Endothelial cell of umbilical vein (primary cell): Measurements from ENCODE around the gene NCOA3. TPM values are rescaled to one million over a fixed set of nuclear protein-coding genes. Genes with fewer than 3 reads are reported as not detected.

Experiments
- BruUV-seq: library from RNA; stranded (reverse); fragments of 400-500 nt; replicated peaks from 2 replicates; lab custom pipeline; 2021; lab: Mats Ljungman, UMichigan
- CTCF ChIA-PET: fragments of 300-600, 350-600 bp; sonication (Branson Sonifier 250); formaldehyde crosslinking; loops from one replicate; lab custom pipeline; 2021; ENCODE audit warnings: antibody characterized with exemption, inconsistent platforms; lab: Charles Lee
- POLR2A ChIA-PET: fragments of 300-600, 350-600 bp; sonication (Branson Sonifier 250); formaldehyde crosslinking; loops from one replicate; lab custom pipeline; 2021; ENCODE audit warnings: antibody characterized with exemption, inconsistent platforms; lab: Charles Lee
- DNase-seq: peaks from one replicate; pipeline ENCODE4 v3.0.0-alpha.2; 2011; ENCODE audit warnings: low read depth, low spot score
- FAIRE-seq: peaks from 2 replicates; lab custom pipeline; 2011; peaks lifted over from hg19 to GRCh38; lab: Jason Lieb, UNC
- H2AFZ ChIP-seq: 2 replicates; pipeline ENCODE4 v1.6.0; 2012; ENCODE audit warnings: low read depth, low read length, control low read depth, inconsistent platforms
- H3K27ac ChIP-seq: 2 replicates; pipeline ENCODE4 v1.5.1; 2011; ENCODE audit warnings: low read depth, mild to moderate bottlenecking, control low read depth, low read length, moderate library complexity; ENCODE audit not compliant: insufficient read depth
- H3K27me3 ChIP-seq, 2 experiments: 2 replicates each; pipeline versions ENCODE4 v1.6.0 to v1.6.1; 2011; ENCODE audit warnings: low read length in 2 of 2, mixed read lengths in 1 of 2; ENCODE audit not compliant: control insufficient read depth in 2 of 2, insufficient read depth in 2 of 2
- H3K36me3 ChIP-seq, 2 experiments: 2 replicates in 1 of 2; 3 replicates in 1 of 2; pipeline ENCODE4 v1.5.1; 2011; ENCODE audit warnings: low read length in 2 of 2, mild to moderate bottlenecking in 1 of 2, moderate library complexity in 1 of 2; ENCODE audit not compliant: control insufficient read depth in 2 of 2, insufficient read depth in 2 of 2; ENCODE audit errors: extremely low read depth in 1 of 2
- H3K4me1 ChIP-seq: 3 replicates; pipeline ENCODE4 v1.5.1; 2011; ENCODE audit warnings: mild to moderate bottlenecking, low read length; ENCODE audit not compliant: control insufficient read depth, insufficient read depth; ENCODE audit errors: extremely low read depth
- H3K4me2 ChIP-seq: 2 replicates; pipeline ENCODE4 v1.6.1; 2011; ENCODE audit warnings: low read length, control low read depth, mixed read lengths; ENCODE audit not compliant: insufficient read depth
- H3K4me3 ChIP-seq, 3 experiments: fragments of 200-600 bp in 1 of 3; sonication (generic), shearing (Covaris generic) in 1 of 3; replicated peaks in 1 of 3; 2 replicates each; pipeline ENCODE4 v1.5.1; 2011 to 2016; ENCODE audit warnings: control low read depth in 3 of 3, low read length in 3 of 3, mild to moderate bottlenecking in 2 of 3, inconsistent platforms in 1 of 3, low read depth in 1 of 3, moderate library complexity in 1 of 3; ENCODE audit not compliant: insufficient read depth in 1 of 3
- H3K79me2 ChIP-seq: 2 replicates; pipeline ENCODE4 v1.6.0; 2012; ENCODE audit warnings: low read length, inconsistent platforms; ENCODE audit not compliant: control insufficient read depth, insufficient read depth
- H3K9ac ChIP-seq: replicated peaks from 2 replicates; pipeline ENCODE3; 2011; ENCODE audit warnings: low read length, control low read depth; ENCODE audit not compliant: insufficient read depth; ENCODE audit errors: extremely low read depth
- H3K9me1 ChIP-seq: replicated peaks from 3 replicates; pipeline ENCODE4 v1.6.0; 2011; ENCODE audit warnings: mild to moderate bottlenecking, low read length; ENCODE audit not compliant: control insufficient read depth, insufficient read depth; ENCODE audit errors: extremely low read depth
- H3K9me3 ChIP-seq: replicated peaks from 2 replicates; pipeline ENCODE4 v1.5.1; 2012; ENCODE audit warnings: low read length, inconsistent platforms; ENCODE audit not compliant: control insufficient read depth, insufficient read depth
- H4K20me1 ChIP-seq: replicated peaks from 2 replicates; pipeline ENCODE3; 2011; ENCODE audit warnings: mild to moderate bottlenecking, low read length; ENCODE audit not compliant: control insufficient read depth, insufficient read depth; ENCODE audit errors: extremely low read depth
- CTCF ChIP-seq, 2 donors: IDR thresholded peaks; 1 replicate in 1 of 2; 2 replicates in 1 of 2; pipeline ENCODE4 v1.5.1; 2011; ENCODE audit warnings: low read length in 2 of 2, mild to moderate bottlenecking in 2 of 2, moderate library complexity in 2 of 2, control low read depth in 1 of 2, inconsistent platforms in 1 of 2, low read depth in 1 of 2; ENCODE audit not compliant: insufficient read depth in 1 of 2; ENCODE audit errors: extremely low read depth in 1 of 2
- EZH2 ChIP-seq: IDR thresholded peaks from 2 replicates; pipeline ENCODE4 v1.6.1; 2012; ENCODE audit warnings: borderline replicate concordance, low read depth, mild to moderate bottlenecking, moderate library complexity, low read length, inconsistent platforms; ENCODE audit not compliant: severe bottlenecking
- FOS ChIP-seq: IDR thresholded peaks from 2 replicates; pipeline ENCODE4 v1.6.1; 2011; ENCODE audit warnings: mild to moderate bottlenecking, low read length, moderate library complexity, borderline replicate concordance; ENCODE audit not compliant: insufficient read depth
- GATA2 ChIP-seq: IDR thresholded peaks from 2 replicates; pipeline ENCODE4 v1.7.0; 2011; ENCODE audit warnings: low read depth, mild to moderate bottlenecking, moderate library complexity, mixed read lengths, low read length; ENCODE audit not compliant: insufficient read length, insufficient read depth
- JUN ChIP-seq: IDR thresholded peaks from 2 replicates; pipeline ENCODE4 v1.6.1; 2011; ENCODE audit warnings: borderline replicate concordance, low read depth; ENCODE audit not compliant: insufficient read length, insufficient read depth
- MAX ChIP-seq: IDR thresholded peaks from 2 replicates; pipeline ENCODE4 v1.6.1; 2011; ENCODE audit not compliant: insufficient read depth, insufficient read length
- MYC ChIP-seq: IDR thresholded peaks from one replicate; pipeline ENCODE4 v1.6.1; 2011; ENCODE audit warnings: mild to moderate bottlenecking, low read depth, low read length
- POLR2A ChIP-seq: IDR thresholded peaks from 2 replicates; pipeline ENCODE4 v1.6.1; 2012; ENCODE audit warnings: low read depth, mild to moderate bottlenecking, control low read depth, low read length
- POLR2AphosphoS5 ChIP-seq: IDR thresholded peaks from 2 replicates; pipeline ENCODE4 v1.6.1; 2012; ENCODE audit warnings: low read depth, mild to moderate bottlenecking, control low read depth, low read length, moderate library complexity; ENCODE audit not compliant: insufficient read depth
- dilution Hi-C: fragments of 300-500 bp; cut with MboI; formaldehyde crosslinking; loops from one replicate; pipeline ENCODE4 v1.15.0; 2019; ENCODE audit warnings: low sequenced_read_pairs; ENCODE audit not compliant: extremely low pct_ligation_motif_present
- intact Hi-C: fragments of 100-400 bp; cut with micrococcal nuclease; formaldehyde crosslinking; loops from one replicate; pipeline ENCODE4 v1.10.0; 2022
- polyA plus RNA-seq, 4 experiments: library from polyadenylated mRNA; depleted of rRNA in 3 of 4; stranded (reverse) in 3 of 4; unstranded in 1 of 4; fragments of >200 nt; gene quantifications; 2 replicates each; pipeline versions ENCODE4 v1.2.1 to v1.2.3, GENCODE V29; 2011 to 2012; ENCODE audit warnings: missing spikeins in 1 of 4
- total RNA-seq: library from RNA; stranded (reverse); gene quantifications from 2 replicates; pipeline ENCODE4 v1.2.3, GENCODE V29; 2021

The NCOA3 gene
- total and polyA plus RNA-seq, 2 donors (not counting 3 experiments of a cell fraction or from before 2014, with no cell fraction given), result 12.0 to 35.6 TPM

- no peaks in the 10 kb centered on the region for H3K36me3 ChIP-seq
- no TSS peak for BruUV-seq
- H3K9ac ChIP-seq, result no peak overlapping the region
- CTCF ChIA-PET, result interaction anchor here (1.1 to 5.4 kb wide), 8 partner anchors 7 to 748 kb away, joined by 3 to 65 read pairs (median 9); no protein-coding TSS in a partner anchor
- intact Hi-C loops (loop anchor here (2.0 to 5.0 kb wide), 4 partner anchors 36 to 296 kb away; no protein-coding TSS in a partner anchor), dilution Hi-C loops (no loop called here)
- no peak for FAIRE-seq
- no peaks in the 10 kb centered on the region for H4K20me1 ChIP-seq
- DNase-seq, result no peak
- no peak overlapping the region for H3K4me3 ChIP-seq
- peaks cover 33% of the 10 kb centered on the region for H3K79me2 ChIP-seq
- no peak overlapping the region for H3K4me2 ChIP-seq
- H3K9me3 ChIP-seq, result no peaks in the 10 kb centered on the region
- H3K9me1 ChIP-seq, result no peaks in the 10 kb centered on the region
- no peaks in the 10 kb centered on the region for H3K27me3 ChIP-seq
- TF ChIP-seq EZH2 (no peak), MAX (no peak), POLR2AphosphoS5 (no peak), JUN (no peak), FOS (no peak), CTCF (IDR thresholded peaks at IDR 0.05; ENCODE audit: extremely low read depth in 1 of 2, insufficient read depth in 1 of 2, low read depth in 1 of 2, low read length in 2 of 2) (no peak), MYC (no peak), POLR2A (no peak), GATA2 (no peak)
- POLR2A ChIA-PET, result interaction anchor here (1.2 kb wide), 1 partner anchor 76 kb away, joined by 5 read pairs; no protein-coding TSS in a partner anchor
- no peak overlapping the region for H3K27ac ChIP-seq
- H2AFZ ChIP-seq, result no peak overlapping the region
- H3K4me1 ChIP-seq, result peaks cover 19% of the 10 kb centered on the region
Measured at GRCh38 chr20:47500554-47500953, 1.1 kb upstream of the NCOA3 start.
